ENCODE data around the gene PI3.

The PI3 gene

DNA sequence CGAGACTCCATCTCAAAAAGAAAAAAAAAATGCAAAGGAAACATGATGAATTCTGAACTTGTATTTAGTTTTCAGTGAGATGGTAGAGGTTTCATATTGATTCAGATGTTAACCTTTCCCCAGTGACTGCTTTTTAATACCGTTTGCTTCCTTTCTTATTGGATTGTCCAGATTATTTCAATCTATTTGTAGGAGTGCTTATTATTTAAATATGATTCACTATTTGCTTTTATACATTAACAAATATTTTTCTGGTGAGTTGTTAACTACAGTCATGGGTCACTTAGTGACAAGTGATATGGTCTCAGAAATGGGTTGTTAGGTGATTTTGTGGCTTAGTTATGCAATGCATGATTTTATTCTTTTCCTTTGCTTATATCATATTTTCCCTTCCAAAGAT lies 8.4 kb downstream of the PI3 start:
- DNase-seq = no peak
- 100% methylated on average over 1 of the region's 2 CpGs for WGBS (ENCODE audit: insufficient coverage)
- no peaks in the 10 kb centered on the region for H3K4me1 ChIP-seq (ENCODE audit: control extremely low read depth in 1 of 4, control insufficient read depth in 4 of 4, insufficient read depth in 4 of 4, low read length in 3 of 4)
- H3K27me3 ChIP-seq (replicated peaks in 2 of 5; ENCODE audit: control insufficient read depth in 4 of 5, insufficient read depth in 5 of 5, low read length in 4 of 5) = peaks cover 0 to 2% (median 0%) of the 10 kb centered on the region in 5 experiments
- no peaks in the 10 kb centered on the region for H3K36me3 ChIP-seq (ENCODE audit: control insufficient read depth in 4 of 4, insufficient read depth in 4 of 4, low read length in 3 of 4)
- ChIA-PET CTCF (no interaction called here), POLR2A (no interaction called here)
- no peak overlapping the region for H3K4me3 ChIP-seq (ENCODE audit: control insufficient read depth in 1 of 7, extremely low read depth in 1 of 7, insufficient read depth in 4 of 7, low read depth in 2 of 7, low read length in 6 of 7)
- H3K27ac ChIP-seq (ENCODE audit: insufficient read depth in 1 of 2, low read depth in 1 of 2, low read length in 2 of 2, poor library complexity in 1 of 2, severe bottlenecking in 2 of 2) = no peak overlapping the region
- no peaks in the 10 kb centered on the region for H3K9me3 ChIP-seq (ENCODE audit: control extremely low read depth in 1 of 5, control insufficient read depth in 4 of 5, insufficient read depth in 2 of 5, low read depth in 1 of 5, low read length in 4 of 5)

DNA sequence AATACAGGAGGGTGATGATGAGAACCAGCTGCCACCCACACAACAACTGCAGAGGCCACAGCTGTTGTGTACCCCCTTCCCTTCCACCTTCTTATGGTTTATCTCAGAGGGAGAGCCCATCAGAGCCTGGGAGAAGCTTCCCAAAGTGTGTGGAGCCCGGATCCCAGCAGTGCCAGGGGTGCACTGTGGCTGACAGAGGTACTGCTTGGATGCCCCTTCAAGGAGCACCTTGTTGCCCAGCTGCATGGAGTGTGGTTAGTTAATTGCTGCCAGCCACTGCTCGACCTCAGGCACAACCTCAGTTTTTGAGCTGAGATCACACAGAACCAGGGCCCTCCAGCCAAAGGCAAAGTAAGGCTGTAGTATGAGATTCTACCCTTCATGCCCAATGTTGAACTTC lies 13.0 kb downstream of the PI3 start:
- ChIA-PET CTCF (interaction anchor here (1.3 kb wide), 1 partner anchor 88 kb away, joined by 3 read pairs; no protein-coding TSS in a partner anchor), POLR2A (no interaction called here)
- Histone ChIP-seq H3K27ac (ENCODE audit: insufficient read depth in 1 of 2, low read depth in 1 of 2, low read length in 2 of 2, poor library complexity in 1 of 2, severe bottlenecking in 2 of 2) (no peak overlapping the region), H3K27me3 (replicated peaks in 2 of 5; ENCODE audit: control insufficient read depth in 4 of 5, insufficient read depth in 5 of 5, low read length in 4 of 5) (peaks cover 0 to 9% (median 2%) of the 10 kb centered on the region in 5 experiments), H3K36me3 (ENCODE audit: control insufficient read depth in 4 of 4, insufficient read depth in 4 of 4, low read length in 3 of 4) (no peaks in the 10 kb centered on the region), H3K9me3 (ENCODE audit: control extremely low read depth in 1 of 5, control insufficient read depth in 4 of 5, insufficient read depth in 2 of 5, low read depth in 1 of 5, low read length in 4 of 5) (no peaks in the 10 kb centered on the region), H3K4me3 (ENCODE audit: control insufficient read depth in 1 of 7, extremely low read depth in 1 of 7, insufficient read depth in 4 of 7, low read depth in 2 of 7, low read length in 6 of 7) (no peak overlapping the region), H3K4me1 (ENCODE audit: control extremely low read depth in 1 of 4, control insufficient read depth in 4 of 4, insufficient read depth in 4 of 4, low read length in 3 of 4) (no peaks in the 10 kb centered on the region)
- 83% methylated on average over 2 of the region's 2 CpGs for WGBS (ENCODE audit: insufficient coverage)
- no peak for DNase-seq

DNA sequence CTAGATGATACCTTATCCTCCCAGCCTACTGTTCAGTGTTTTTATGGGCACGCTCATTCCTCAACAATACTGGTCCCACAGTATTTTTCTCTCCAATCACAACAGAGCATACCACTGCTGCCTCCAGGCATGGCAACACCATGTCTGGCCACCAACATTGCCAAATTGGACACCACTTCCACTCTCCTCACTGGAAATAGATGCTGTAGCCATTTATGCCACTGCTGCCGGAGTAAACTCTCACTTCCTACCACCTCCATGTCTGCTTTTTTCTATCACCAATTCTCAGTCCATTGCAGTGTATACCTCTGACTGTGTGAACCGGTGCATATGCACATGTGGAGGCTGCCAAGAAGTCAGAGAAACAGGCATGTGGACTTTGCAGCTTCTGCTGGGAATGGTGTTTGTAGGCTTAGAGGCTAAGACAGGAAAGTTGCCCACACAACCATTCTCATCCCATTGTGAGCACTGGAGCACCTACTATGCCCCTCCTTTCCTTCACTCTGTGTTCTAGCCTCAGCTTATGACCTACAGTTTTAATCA lies 14.4 kb downstream of the PI3 start:
- Histone ChIP-seq H3K36me3 (ENCODE audit: control insufficient read depth in 4 of 4, insufficient read depth in 4 of 4, low read length in 3 of 4) (no peaks in the 10 kb centered on the region), H3K4me3 (ENCODE audit: control insufficient read depth in 1 of 7, extremely low read depth in 1 of 7, insufficient read depth in 4 of 7, low read depth in 2 of 7, low read length in 6 of 7) (no peak overlapping the region), H3K4me1 (ENCODE audit: control extremely low read depth in 1 of 4, control insufficient read depth in 4 of 4, insufficient read depth in 4 of 4, low read length in 3 of 4) (no peaks in the 10 kb centered on the region), H3K27ac (ENCODE audit: insufficient read depth in 1 of 2, low read depth in 1 of 2, low read length in 2 of 2, poor library complexity in 1 of 2, severe bottlenecking in 2 of 2) (no peak overlapping the region), H3K27me3 (replicated peaks in 2 of 5; ENCODE audit: control insufficient read depth in 4 of 5, insufficient read depth in 5 of 5, low read length in 4 of 5) (peaks cover 0 to 13% (median 2%) of the 10 kb centered on the region in 5 experiments), H3K9me3 (ENCODE audit: control extremely low read depth in 1 of 5, control insufficient read depth in 4 of 5, insufficient read depth in 2 of 5, low read depth in 1 of 5, low read length in 4 of 5) (no peaks in the 10 kb centered on the region)
- 92% methylated on average over 2 of the region's 3 CpGs for WGBS (ENCODE audit: insufficient coverage)
- POLR2A ChIA-PET = no interaction called here
- DNase-seq = no peak
- CTCF ChIA-PET = no interaction called here

DNA sequence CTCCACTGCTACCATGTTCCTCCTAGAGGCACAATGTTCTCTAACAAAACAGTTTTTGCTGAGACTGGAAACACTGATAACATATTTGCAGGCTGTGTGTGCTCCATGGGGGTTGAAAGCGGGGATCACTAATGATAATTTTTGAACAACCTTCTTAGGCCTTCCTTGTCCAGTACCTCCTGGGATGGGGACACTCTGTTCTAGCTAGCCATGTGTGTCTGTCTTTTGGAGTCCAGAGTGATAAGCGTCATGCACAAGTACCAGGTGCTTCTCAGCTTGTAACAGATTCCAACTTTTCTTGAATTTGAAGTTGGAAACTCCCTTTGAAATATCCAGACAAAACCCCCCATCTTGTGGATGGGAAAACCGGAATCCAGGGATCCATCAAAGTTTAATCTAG lies 15.2 kb downstream of the PI3 start:
- POLR2A ChIA-PET = no interaction called here
- no peaks in the 10 kb centered on the region for H3K36me3 ChIP-seq (ENCODE audit: control insufficient read depth in 4 of 4, insufficient read depth in 4 of 4, low read length in 3 of 4)

DNA sequence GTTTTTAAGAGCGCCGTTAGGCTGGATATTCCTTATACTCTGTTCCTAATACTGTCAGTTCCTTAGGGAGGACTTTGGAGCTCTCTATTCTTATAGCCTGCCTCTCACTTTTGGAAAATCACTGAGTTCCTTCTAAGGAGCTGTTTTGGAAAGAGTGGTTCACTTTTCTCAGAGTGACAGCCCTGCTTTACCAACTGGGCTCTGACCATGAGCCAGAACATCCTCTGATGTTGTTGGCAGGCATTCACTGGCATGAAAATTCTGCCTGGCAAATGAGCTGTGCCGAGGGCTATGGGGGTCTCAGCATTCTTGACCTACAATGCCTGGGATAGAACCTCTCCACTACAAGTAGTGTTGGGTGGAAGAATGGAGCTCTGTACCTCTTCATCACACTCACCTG lies 17.2 kb downstream of the PI3 start:
- no peak overlapping the region for H3K4me3 ChIP-seq (ENCODE audit: control insufficient read depth in 1 of 7, extremely low read depth in 1 of 7, insufficient read depth in 4 of 7, low read depth in 2 of 7, low read length in 6 of 7)
- no peak overlapping the region for H3K27ac ChIP-seq (ENCODE audit: insufficient read depth in 1 of 2, low read depth in 1 of 2, low read length in 2 of 2, poor library complexity in 1 of 2, severe bottlenecking in 2 of 2)
- DNase-seq = no peak
- ChIA-PET CTCF (no interaction called here), POLR2A (no interaction called here)
- peaks cover 0 to 13% (median 2%) of the 10 kb centered on the region in 5 experiments for H3K27me3 ChIP-seq (replicated peaks in 2 of 5; ENCODE audit: control insufficient read depth in 4 of 5, insufficient read depth in 5 of 5, low read length in 4 of 5)
- WGBS (ENCODE audit: insufficient coverage) = 100% methylated on average over 2 of the region's 3 CpGs
- no peaks in the 10 kb centered on the region for H3K9me3 ChIP-seq (ENCODE audit: control extremely low read depth in 1 of 5, control insufficient read depth in 4 of 5, insufficient read depth in 2 of 5, low read depth in 1 of 5, low read length in 4 of 5)
- H3K4me1 ChIP-seq (ENCODE audit: control extremely low read depth in 1 of 4, control insufficient read depth in 4 of 4, insufficient read depth in 4 of 4, low read length in 3 of 4) = no peaks in the 10 kb centered on the region
- no peaks in the 10 kb centered on the region for H3K36me3 ChIP-seq (ENCODE audit: control insufficient read depth in 4 of 4, insufficient read depth in 4 of 4, low read length in 3 of 4)

More for the DNA sequence above, 15.2 kb downstream of the PI3 start:
- no peaks in the 10 kb centered on the region for H3K4me1 ChIP-seq (ENCODE audit: control extremely low read depth in 1 of 4, control insufficient read depth in 4 of 4, insufficient read depth in 4 of 4, low read length in 3 of 4)
- peaks cover 0 to 13% (median 2%) of the 10 kb centered on the region in 5 experiments for H3K27me3 ChIP-seq (replicated peaks in 2 of 5; ENCODE audit: control insufficient read depth in 4 of 5, insufficient read depth in 5 of 5, low read length in 4 of 5)
- no peak overlapping the region for H3K4me3 ChIP-seq (ENCODE audit: control insufficient read depth in 1 of 7, extremely low read depth in 1 of 7, insufficient read depth in 4 of 7, low read depth in 2 of 7, low read length in 6 of 7)
- DNase-seq = no peak
- CTCF ChIA-PET = no interaction called here
- no peaks in the 10 kb centered on the region for H3K9me3 ChIP-seq (ENCODE audit: control extremely low read depth in 1 of 5, control insufficient read depth in 4 of 5, insufficient read depth in 2 of 5, low read depth in 1 of 5, low read length in 4 of 5)
- WGBS (ENCODE audit: insufficient coverage) = 83% methylated on average over 2 of the region's 3 CpGs
- no peak overlapping the region for H3K27ac ChIP-seq (ENCODE audit: insufficient read depth in 1 of 2, low read depth in 1 of 2, low read length in 2 of 2, poor library complexity in 1 of 2, severe bottlenecking in 2 of 2)

DNA sequence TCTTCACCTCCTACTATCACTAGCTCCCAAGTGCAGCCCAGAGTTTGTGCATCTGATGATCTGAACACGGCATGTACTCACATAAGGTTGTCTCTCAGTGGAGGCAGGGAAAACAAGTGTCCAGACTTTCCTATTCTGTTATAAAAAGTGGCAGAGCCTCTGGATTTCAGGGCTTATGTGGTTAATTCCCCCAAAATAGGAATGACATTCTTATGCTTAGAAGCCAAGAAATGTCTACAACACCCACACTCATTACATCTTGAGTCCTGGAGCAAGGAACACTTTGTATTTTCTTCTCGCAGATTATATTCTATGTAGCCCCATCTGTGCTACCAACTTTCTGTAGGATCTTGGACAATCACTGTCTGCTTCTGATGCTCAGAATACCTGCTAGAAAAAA lies 18.6 kb downstream of the PI3 start:
- POLR2A ChIA-PET = no interaction called here

DNA sequence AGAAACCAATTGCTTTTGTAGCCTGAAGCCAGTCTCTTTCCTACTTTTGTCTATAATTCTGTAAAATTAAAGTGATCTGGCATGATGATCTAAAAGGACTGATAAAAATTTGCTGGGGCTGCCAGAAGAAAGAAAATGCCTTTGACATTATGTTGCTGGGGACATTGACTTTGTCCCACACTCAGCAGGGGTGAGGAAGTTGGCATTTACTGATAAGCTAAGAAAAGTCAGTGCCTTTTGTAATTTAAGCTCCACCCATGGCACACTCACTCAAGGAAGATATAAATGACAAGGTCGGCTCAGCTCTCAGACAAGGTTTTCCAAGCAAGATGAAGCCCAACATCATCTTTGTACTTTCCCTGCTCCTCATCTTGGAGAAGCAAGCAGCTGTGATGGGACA lies 32.0 kb downstream of the PI3 start, which contains the start of gene SEMG1:
Gene SEMG1, plus strand, starts transcription at position 309 of the 400 bp plus-strand sequence. Its CDS starts 21 bp downstream, at position 330.
- H3K4me3 ChIP-seq (ENCODE audit: control insufficient read depth in 1 of 7, extremely low read depth in 1 of 7, insufficient read depth in 4 of 7, low read depth in 2 of 7, low read length in 6 of 7) = peak within 1 kb of the TSS in 1 of 7 experiments; percentile 12
- H3K4me1 ChIP-seq (ENCODE audit: control extremely low read depth in 1 of 4, control insufficient read depth in 4 of 4, insufficient read depth in 4 of 4, low read length in 3 of 4) = peaks cover 0 to 11% (median 1%) of the 10 kb centered on the region in 4 experiments
- POLR2A ChIA-PET = no interaction called here
- WGBS (ENCODE audit: insufficient coverage) = no CpG with 5 or more reads among the region's 1 CpG
- CTCF ChIA-PET = no interaction called here
- DNase-seq = peak; percentile 12 to 49 (median 37)
- no peaks in the 10 kb centered on the region for H3K36me3 ChIP-seq (ENCODE audit: control insufficient read depth in 4 of 4, insufficient read depth in 4 of 4, low read length in 3 of 4)
- H3K27me3 ChIP-seq (replicated peaks in 2 of 5; ENCODE audit: control insufficient read depth in 4 of 5, insufficient read depth in 5 of 5, low read length in 4 of 5) = peaks cover 0 to 4% (median 0%) of the 10 kb centered on the region in 5 experiments
- H3K9me3 ChIP-seq (ENCODE audit: control extremely low read depth in 1 of 5, control insufficient read depth in 4 of 5, insufficient read depth in 2 of 5, low read depth in 1 of 5, low read length in 4 of 5) = peaks cover 0 to 4% (median 0%) of the 10 kb centered on the region in 5 experiments
- H3K27ac ChIP-seq (ENCODE audit: insufficient read depth in 1 of 2, low read depth in 1 of 2, low read length in 2 of 2, poor library complexity in 1 of 2, severe bottlenecking in 2 of 2) = no peak within 1 kb of the TSS

More for the DNA sequence above, 18.6 kb downstream of the PI3 start:
- peaks cover 0 to 11% (median 2%) of the 10 kb centered on the region in 5 experiments for H3K27me3 ChIP-seq (replicated peaks in 2 of 5; ENCODE audit: control insufficient read depth in 4 of 5, insufficient read depth in 5 of 5, low read length in 4 of 5)
- H3K4me3 ChIP-seq (ENCODE audit: control insufficient read depth in 1 of 7, extremely low read depth in 1 of 7, insufficient read depth in 4 of 7, low read depth in 2 of 7, low read length in 6 of 7) = no peak overlapping the region
- H3K4me1 ChIP-seq (ENCODE audit: control extremely low read depth in 1 of 4, control insufficient read depth in 4 of 4, insufficient read depth in 4 of 4, low read length in 3 of 4) = no peaks in the 10 kb centered on the region
- CTCF ChIA-PET = no interaction called here
- no peaks in the 10 kb centered on the region for H3K36me3 ChIP-seq (ENCODE audit: control insufficient read depth in 4 of 4, insufficient read depth in 4 of 4, low read length in 3 of 4)
- H3K27ac ChIP-seq (ENCODE audit: insufficient read depth in 1 of 2, low read depth in 1 of 2, low read length in 2 of 2, poor library complexity in 1 of 2, severe bottlenecking in 2 of 2) = no peak overlapping the region
- WGBS (ENCODE audit: insufficient coverage) = 100% methylated on average over 1 of the region's 2 CpGs
- no peak for DNase-seq
- no peaks in the 10 kb centered on the region for H3K9me3 ChIP-seq (ENCODE audit: control extremely low read depth in 1 of 5, control insufficient read depth in 4 of 5, insufficient read depth in 2 of 5, low read depth in 1 of 5, low read length in 4 of 5)
